Measurements from ENCODE around the gene PIGN.

The PIGN gene

GRCh38 chr18:61995618-61996017 is 191.2 kb downstream of the PIGN start:
- no peak for DNase-seq

- no peak for DNase-seq
These were observed 193.0 kb downstream of the PIGN start for GRCh38 chr18:61993831-61994230.

- no peak for DNase-seq
These were observed 193.9 kb downstream of the PIGN start for GRCh38 chr18:61992923-61993322.

GRCh38 chr18:61992285-61992684 is 194.6 kb downstream of the PIGN start:
- no peak for DNase-seq

GRCh38 chr18:61991836-61992235 is 195.0 kb downstream of the PIGN start:
- DNase-seq, result no peak

GRCh38 chr18:61991201-61991600 is 195.7 kb downstream of the PIGN start:
- no peak for DNase-seq
